Measurements from ENCODE around the gene UTP15.

UTP15 gene

GRCh38 chr5:73625372-73625943 lies 59.9 kb downstream of the UTP15 start:
- DNase-seq: peak; percentile 27

GRCh38 chr5:73625944-73626811 lies 60.6 kb downstream of the UTP15 start, which contains the start of gene ARHGEF28:
Gene ARHGEF28 (plus strand): TSS chr5:73626196. CDS start chr5:73684852, 58,656 bp downstream.
- DNase-seq: peak; percentile 27

GRCh38 chr5:73626814-73627313 lies 61.3 kb downstream of the UTP15 start:
- no peak for DNase-seq

- no peak for DNase-seq
Measured at GRCh38 chr5:73629456-73629855, 63.9 kb downstream of the UTP15 start.

- no peak for DNase-seq
Measured at GRCh38 chr5:73630765-73631164, 65.2 kb downstream of the UTP15 start.

GRCh38 chr5:73631500-73631899 lies 66.0 kb downstream of the UTP15 start:
- no peak for DNase-seq

Measured in NCI-H2227 treated with DMSO at 0.1 percent for 48 hours (cell line).